GM13976 (cell line): ENCODE data around the gene PRR11.
"Not testable (repeated sequence)": the region's sequence is repeated elsewhere in the genome, so short reads cannot be mapped to it uniquely, and the experiment has no call there.

Experiments
- DNase-seq: peaks from one replicate; pipeline ENCODE4 v3.0.0; 2012; ENCODE audit warnings: low spot score
- CTCF ChIP-seq: IDR thresholded peaks from 2 replicates; pipeline ENCODE4 v1.5.1; 2012; ENCODE audit warnings: borderline replicate concordance, mild to moderate bottlenecking; ENCODE audit not compliant: insufficient read depth; ENCODE audit errors: extremely low read depth, missing control alignments, control extremely low read depth
- in situ Hi-C: fragments of 300-500 bp; cut with MboI; formaldehyde crosslinking; loops from one replicate; pipeline ENCODE4 v1.12.0; 2022; ENCODE audit warnings: low sequenced_read_pairs, mixed read lengths, inconsistent platforms; ENCODE audit not compliant: unreplicated experiment

Gene PRR11

DNA sequence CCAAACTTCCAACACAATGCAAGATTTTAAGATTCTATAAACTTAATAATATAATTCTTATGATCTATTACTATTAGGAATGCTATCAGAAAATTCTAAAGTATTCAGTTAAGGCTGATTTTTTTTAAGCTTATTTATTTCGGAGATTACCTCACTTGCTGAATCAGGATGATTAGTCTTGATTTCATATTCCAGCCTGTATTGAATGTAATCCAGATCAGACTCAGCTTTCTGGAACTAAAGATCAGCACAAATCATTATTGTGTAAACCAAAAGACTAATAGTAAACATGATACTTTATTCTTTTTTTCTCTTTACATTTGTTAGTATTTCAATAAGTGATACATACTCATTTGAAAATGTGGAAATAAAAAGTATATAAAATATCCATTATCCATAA is 24.4 kb upstream of the PRR11 start:
- in situ Hi-C loops, result no loop called here
- no peak for TF ChIP-seq CTCF
- DNase-seq, result no peak

DNA sequence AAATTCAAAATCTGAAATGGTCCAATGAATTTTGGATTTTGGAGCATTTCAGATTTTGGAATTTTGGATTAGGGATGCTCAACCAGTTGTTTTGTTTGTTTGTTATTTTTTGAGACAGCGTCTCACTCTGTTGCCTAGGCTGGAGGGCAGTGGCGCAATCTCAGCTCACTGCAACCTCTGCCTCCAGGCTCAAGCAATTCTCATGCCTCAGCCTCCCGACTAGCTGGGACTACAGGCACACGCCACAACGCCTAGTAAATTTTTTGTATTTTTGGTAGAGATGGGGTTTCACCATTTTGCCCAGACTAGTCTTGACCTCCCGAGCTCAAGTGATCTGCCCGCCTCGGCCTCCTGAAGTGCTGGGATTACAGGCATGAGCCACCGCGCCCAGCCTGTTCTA is 17.2 kb upstream of the PRR11 start:
- in situ Hi-C loops, DNase-seq: not testable (repeated sequence)

- no peak for DNase-seq
- in situ Hi-C loops, result no loop called here
These were observed 15.6 kb upstream of the PRR11 start for GRCh38 chr17:59139939-59140338.

DNA sequence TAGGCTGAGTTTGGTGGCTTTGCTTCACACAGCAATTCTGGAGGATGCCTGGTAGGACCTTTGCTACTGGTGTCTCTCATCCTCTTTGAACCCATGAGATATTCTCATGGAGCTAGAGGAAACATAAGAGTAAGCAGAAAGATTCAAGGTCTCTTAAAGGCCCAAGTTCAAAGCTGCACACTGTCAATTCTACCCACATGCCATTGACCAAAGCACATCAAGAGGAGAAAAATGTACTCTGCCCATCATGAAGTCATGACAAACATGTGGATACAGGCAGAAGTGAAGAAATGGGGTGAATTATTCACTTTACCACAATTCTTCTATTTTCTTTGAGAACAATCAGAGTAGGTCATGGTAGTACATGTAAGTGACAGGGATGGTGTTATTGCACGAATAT is 13.7 kb upstream of the PRR11 start:
- in situ Hi-C loops, result no loop called here
- DNase-seq, result no peak
- no peak for TF ChIP-seq CTCF

More at GRCh38 chr17:59139939-59140338, 15.6 kb upstream of the PRR11 start:
- TF ChIP-seq CTCF, result no peak

DNA sequence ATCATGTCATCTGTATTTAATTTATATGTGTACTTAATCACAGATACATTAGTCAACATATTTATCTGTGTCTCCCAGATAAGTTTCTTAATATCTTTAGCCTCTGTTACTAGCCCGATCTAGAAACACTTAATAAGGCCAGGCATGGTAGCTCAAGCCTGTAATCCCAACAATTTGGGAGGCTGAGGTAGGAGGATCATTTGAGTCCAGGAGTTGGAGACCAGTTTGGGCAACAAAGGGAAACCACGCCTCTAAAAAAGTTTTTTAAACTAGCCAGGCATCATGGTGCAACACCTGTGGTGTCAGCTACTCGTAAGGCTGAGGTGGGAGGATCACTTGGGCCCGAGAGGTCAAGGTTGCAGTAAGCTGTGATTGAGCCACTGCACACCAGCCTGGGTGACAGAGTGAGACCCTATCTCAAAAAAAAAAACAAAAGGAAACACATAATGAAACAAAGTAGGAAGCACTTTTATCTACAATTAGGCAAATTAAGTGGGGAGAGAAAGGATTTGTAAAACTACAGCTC is 9.9 kb upstream of the PRR11 start:
- in situ Hi-C loops, result no loop called here
- no peak for DNase-seq
- TF ChIP-seq CTCF, result no peak

GRCh38 chr17:59149051-59149450 is 6.5 kb upstream of the PRR11 start:
- no peak for TF ChIP-seq CTCF
- in situ Hi-C loops, result no loop called here
- no peak for DNase-seq

DNA sequence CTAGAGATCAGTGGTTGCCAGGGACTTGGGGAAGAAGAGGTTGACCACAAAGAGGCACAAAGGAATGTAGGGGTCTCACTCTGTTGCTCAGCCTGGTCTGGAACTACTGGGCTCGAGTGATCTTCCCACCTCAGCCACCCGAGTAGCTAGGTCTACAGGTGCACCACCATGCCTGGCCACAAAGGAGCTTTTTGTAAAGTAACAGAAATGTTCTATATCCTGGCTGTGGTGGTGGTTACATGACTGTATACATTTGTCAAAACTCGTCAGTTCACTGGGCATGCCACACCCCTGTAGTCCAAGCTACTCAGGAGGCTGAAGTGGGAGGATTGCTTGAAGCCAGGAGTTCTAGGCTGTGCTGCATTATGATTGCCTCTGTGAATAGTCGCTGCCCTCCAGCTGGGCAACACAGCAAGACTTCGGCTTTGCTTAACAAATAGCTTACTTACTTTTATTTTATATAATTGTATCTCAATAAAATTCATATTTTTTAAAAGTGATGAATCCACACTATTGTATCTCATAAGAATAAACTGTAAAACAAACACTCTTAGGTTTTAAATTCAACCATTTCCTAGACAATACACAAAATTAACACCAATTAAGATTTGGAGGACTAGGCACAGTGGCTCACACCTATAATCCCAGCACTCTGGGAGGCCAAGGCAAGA is 5.6 kb upstream of the PRR11 start:
- no peak for DNase-seq
- in situ Hi-C loops, result no loop called here
- no peak for TF ChIP-seq CTCF
